GM23338 (cell line): Measurements from ENCODE around the gene SFTPB. TPM values are rescaled to one million over a fixed set of nuclear protein-coding genes. Genes with fewer than 3 reads are reported as not detected.
"Not testable (repeated sequence)": the region's sequence is repeated elsewhere in the genome, so short reads cannot be mapped to it uniquely, and the experiment has no call there.

Experiments used
- ATAC-seq: fragments of 200-7000 bp; cut with Tn5 transposase; 3 replicates; pipeline ENCODE4 v1.9.1; 2020
- DNase-seq: peaks from one replicate; pipeline ENCODE4 v3.0.0-alpha.2; 2015; ENCODE audit warnings: low spot score
- H2AFZ ChIP-seq: fragments of 200-600 bp; sonication (generic); 2 replicates; pipeline ENCODE4 v1.8.0; 2016; ENCODE audit warnings: antibody characterized with exemption, mild to moderate bottlenecking, moderate library complexity
- H3F3A ChIP-seq: fragments of 200-600 bp; sonication (generic); replicated peaks from 2 replicates; pipeline ENCODE4 v1.8.0; 2017; ENCODE audit warnings: antibody characterized with exemption, mixed run types, low read depth
- H3K27ac ChIP-seq: fragments of 200-600 bp; sonication (generic); 2 replicates; pipeline ENCODE4 v1.6.1; 2016; ENCODE audit warnings: low read depth
- H3K27me3 ChIP-seq: fragments of 200-600 bp; sonication (generic); 2 replicates; pipeline ENCODE4 v1.8.0; 2016; ENCODE audit warnings: mild to moderate bottlenecking, mixed run types, moderate library complexity; ENCODE audit not compliant: insufficient read depth
- H3K36me3 ChIP-seq: fragments of 200-600 bp; sonication (generic); 2 replicates; pipeline ENCODE4 v1.8.0; 2016; ENCODE audit warnings: mild to moderate bottlenecking; ENCODE audit not compliant: insufficient read depth
- H3K4me1 ChIP-seq: fragments of 200-600 bp; sonication (generic); 2 replicates; pipeline ENCODE4 v1.8.0; 2016; ENCODE audit warnings: mild to moderate bottlenecking, moderate library complexity; ENCODE audit not compliant: insufficient read depth
- H3K4me2 ChIP-seq: fragments of 200-600 bp; sonication (generic); 2 replicates; pipeline ENCODE4 v1.7.1; 2017; ENCODE audit warnings: mixed run types
- H3K4me3 ChIP-seq: fragments of 200-600 bp; sonication (generic); 2 replicates; pipeline ENCODE4 v1.6.1; 2016; ENCODE audit warnings: mixed run types
- H3K79me2 ChIP-seq: fragments of 200-600 bp; sonication (generic); replicated peaks from 2 replicates; pipeline ENCODE4 v1.8.0; 2017; ENCODE audit warnings: mild to moderate bottlenecking; ENCODE audit not compliant: insufficient read depth
- H3K9me2 ChIP-seq: fragments of 200-600 bp; sonication (generic); 2 replicates; pipeline ENCODE4 v1.8.0; 2017; ENCODE audit not compliant: insufficient read depth
- H4K20me1 ChIP-seq: fragments of 200-600 bp; sonication (generic); replicated peaks from 2 replicates; pipeline ENCODE4 v1.8.0; 2017; ENCODE audit warnings: mild to moderate bottlenecking; ENCODE audit not compliant: insufficient read depth
- H3K27ac Mint-ChIP-seq: 2 replicates; pipeline ENCODE4 v1.8.0; 2020; ENCODE audit warnings: inconsistent platforms, mild to moderate bottlenecking, moderate library complexity, mixed read lengths
- H3K27me3 Mint-ChIP-seq: 3 replicates; pipeline ENCODE4 v1.8.0; 2022; ENCODE audit warnings: low read depth, mild to moderate bottlenecking, moderate library complexity, mixed read lengths, inconsistent platforms; ENCODE audit not compliant: insufficient read depth, poor library complexity
- H3K36me3 Mint-ChIP-seq: 3 replicates; pipeline ENCODE4 v1.8.0; 2021; ENCODE audit warnings: low read depth, mild to moderate bottlenecking, inconsistent platforms, moderate library complexity, mixed read lengths
- H3K4me1 Mint-ChIP-seq: 3 replicates; pipeline ENCODE4 v1.8.0; 2020; ENCODE audit warnings: mild to moderate bottlenecking, inconsistent platforms, mixed read lengths
- H3K4me3 Mint-ChIP-seq: 3 replicates; pipeline ENCODE4 v1.8.0; 2021; ENCODE audit warnings: moderate library complexity, mild to moderate bottlenecking, inconsistent platforms, mixed read lengths
- H3K9me3 Mint-ChIP-seq: 3 replicates; pipeline ENCODE4 v1.8.0; 2020; ENCODE audit warnings: moderate library complexity, mild to moderate bottlenecking, inconsistent platforms, mixed read lengths
- CREB1 ChIP-seq: fragments of 250-450 bp; sonication (Bioruptor Pico); IDR thresholded peaks from 2 replicates; pipeline ENCODE4 v1.5.0; 2020; ENCODE audit warnings: low read depth, mild to moderate bottlenecking, moderate library complexity
- CTCF ChIP-seq, 2 experiments: fragments of 200-600 bp in 1 of 2; sonication (generic) in 1 of 2; conservative IDR thresholded peaks; 2 replicates each; pipeline versions ENCODE4 v1.5.1 to v1.6.1; 2016 to 2017; ENCODE audit warnings: antibody characterized with exemption in 2 of 2, low read depth in 2 of 2, mild to moderate bottlenecking in 2 of 2, moderate library complexity in 1 of 2
- ETS1 ChIP-seq: IDR thresholded peaks from 2 replicates; pipeline ENCODE4 v1.6.1; 2016; ENCODE audit warnings: antibody characterized with exemption
- EZH2 ChIP-seq: fragments of 200-600 bp; sonication (generic); IDR thresholded peaks from one replicate; pipeline ENCODE4 v1.8.0; 2017; ENCODE audit warnings: antibody characterized with exemption, mild to moderate bottlenecking, low read depth; ENCODE audit not compliant: unreplicated experiment
- EZH2phosphoT487 ChIP-seq: fragments of 200-600 bp; sonication (generic); IDR thresholded peaks from one replicate; pipeline ENCODE4 v1.8.1; 2018; ENCODE audit warnings: antibody characterized with exemption; ENCODE audit not compliant: unreplicated experiment
- JUNB ChIP-seq: IDR thresholded peaks from one replicate; pipeline ENCODE4 v1.6.1; 2016; ENCODE audit warnings: antibody characterized with exemption; ENCODE audit not compliant: unreplicated experiment
- NANOG ChIP-seq: IDR thresholded peaks from 2 replicates; pipeline ENCODE4 v1.6.1; 2016; ENCODE audit warnings: antibody characterized with exemption, borderline replicate concordance
- POLR2AphosphoS5 ChIP-seq: IDR thresholded peaks from 2 replicates; pipeline ENCODE4 v1.6.1; 2016; ENCODE audit warnings: antibody characterized with exemption, low read depth
- REST ChIP-seq: IDR thresholded peaks from one replicate; pipeline ENCODE4 v1.6.1; 2018; ENCODE audit warnings: antibody characterized with exemption; ENCODE audit not compliant: unreplicated experiment
- STAT1 ChIP-seq: IDR thresholded peaks from one replicate; pipeline ENCODE4 v1.6.1; 2016; ENCODE audit warnings: antibody characterized with exemption; ENCODE audit not compliant: unreplicated experiment
- ZNF114 ChIP-seq: fragments of 250-450 bp; sonication (Bioruptor Pico); IDR thresholded peaks from 2 replicates; pipeline ENCODE4 v1.5.0; 2020; ENCODE audit warnings: mild to moderate bottlenecking, moderate library complexity
- ZNF331 ChIP-seq: fragments of 250-450 bp; sonication (Bioruptor Pico); IDR thresholded peaks from 2 replicates; pipeline ENCODE4 v1.5.0; 2020; ENCODE audit warnings: low read depth, mild to moderate bottlenecking, moderate library complexity
- polyA plus RNA-seq: library from polyadenylated mRNA; unstranded; fragments of >200 nt; fragmentation: Nextera tagmentation; extraction: Ambion mirVana; gene quantifications from 2 replicates; pipeline ENCODE4 v1.2.1, GENCODE V29; 2016
- total RNA-seq: library from RNA; depleted of rRNA; stranded (reverse); fragments of >200 nt; shearing (Covaris generic); gene quantifications from 2 replicates; pipeline ENCODE4 v1.2.3, GENCODE V29; 2014

The SFTPB gene
- total and polyA plus RNA-seq, 2 experiments from 2014 or later: 0.06 TPM; not detected in 1

GRCh38 chr2:85714421-85714820 is 46.4 kb upstream of the SFTPB start:
- H3K27ac ChIP-seq, H3K9me3 Mint-ChIP-seq, H4K20me1 ChIP-seq, DNase-seq, H3K4me3 Mint-ChIP-seq, H2AFZ ChIP-seq, H3K4me1 ChIP-seq, H3K36me3 ChIP-seq, H3K27me3 ChIP-seq, H3K36me3 Mint-ChIP-seq, H3F3A ChIP-seq, H3K4me2 ChIP-seq, H3K79me2 ChIP-seq, H3K9me2 ChIP-seq, ATAC-seq, H3K27ac Mint-ChIP-seq, H3K4me1 Mint-ChIP-seq, H3K4me3 ChIP-seq: not testable (repeated sequence)
- peaks cover 15% of the 10 kb centered on the region for H3K27me3 Mint-ChIP-seq

GRCh38 chr2:85713836-85714235 is 45.8 kb upstream of the SFTPB start:
- H4K20me1 ChIP-seq: no peaks in the 10 kb centered on the region
- H3K36me3 Mint-ChIP-seq: no peaks in the 10 kb centered on the region
- H3K27ac Mint-ChIP-seq: no peak overlapping the region
- peaks cover 14% of the 10 kb centered on the region for H3K27me3 Mint-ChIP-seq
- no peak overlapping the region for H3K4me3 ChIP-seq
- H3K4me3 Mint-ChIP-seq: no peak overlapping the region
- no peaks in the 10 kb centered on the region for H3K9me2 ChIP-seq
- no peak for ATAC-seq
- DNase-seq: no peak
- H3K4me1 Mint-ChIP-seq: no peaks in the 10 kb centered on the region
- H3K9me3 Mint-ChIP-seq: no peaks in the 10 kb centered on the region
- no peaks in the 10 kb centered on the region for H3K4me1 ChIP-seq
- H2AFZ ChIP-seq: no peak overlapping the region
- no peaks in the 10 kb centered on the region for H3K79me2 ChIP-seq
- H3K27me3 ChIP-seq: no peaks in the 10 kb centered on the region
- H3F3A ChIP-seq: no peaks in the 10 kb centered on the region
- no peak overlapping the region for H3K4me2 ChIP-seq
- no peak overlapping the region for H3K27ac ChIP-seq
- H3K36me3 ChIP-seq: no peaks in the 10 kb centered on the region
- TF ChIP-seq STAT1: no peak
- no peak for TF ChIP-seq CTCF (conservative IDR thresholded peaks at IDR 0.05; ENCODE audit: low read depth in 2 of 2)
- no peak for TF ChIP-seq ZNF114 (CRISPR knock-in tag)
- no peak for TF ChIP-seq NANOG
- no peak for TF ChIP-seq CREB1 (CRISPR knock-in tag)
- TF ChIP-seq EZH2phosphoT487: no peak
- no peak for TF ChIP-seq EZH2
- TF ChIP-seq ETS1: no peak
- no peak for TF ChIP-seq JUNB
- no peak for TF ChIP-seq REST
- no peak for TF ChIP-seq ZNF331 (CRISPR knock-in tag)
- TF ChIP-seq POLR2AphosphoS5: no peak
